Lower lobe of right lung (tissue), 2 donors: ENCODE results near the gene FTCD. TPM values are rescaled to one million over a fixed set of nuclear protein-coding genes. Genes with fewer than 3 reads are reported as not detected.
A peak's percentile ranks its signal among the peaks of the same experiment; 100 is the strongest.

ENCODE experiments used
- ATAC-seq, 2 donors: fragments of 200-7000 bp; cut with Tn5 transposase; one replicate each; pipeline ENCODE4 v1.9.1; 2020 to 2022; ENCODE audit warnings: mild to moderate bottlenecking in 2 of 2, moderate library complexity in 2 of 2
- DNase-seq: peaks from one replicate; pipeline ENCODE4 v3.0.0-alpha.2; 2020
- H3K27ac ChIP-seq: fragments of 200-600 bp; one replicate; pipeline ENCODE4 v1.8.0; 2022
- H3K27me3 ChIP-seq: fragments of 200-600 bp; one replicate; pipeline ENCODE4 v1.8.0; 2022; ENCODE audit warnings: low read depth
- H3K36me3 ChIP-seq: fragments of 200-600 bp; one replicate; pipeline ENCODE4 v1.8.0; 2022; ENCODE audit warnings: mild to moderate bottlenecking
- H3K4me1 ChIP-seq: fragments of 200-600 bp; one replicate; pipeline ENCODE4 v1.8.0; 2022
- H3K4me3 ChIP-seq: fragments of 200-600 bp; one replicate; pipeline ENCODE4 v1.8.0; 2022; ENCODE audit warnings: mild to moderate bottlenecking
- H3K9me3 ChIP-seq: fragments of 200-600 bp; one replicate; pipeline ENCODE4 v1.8.0; 2022
- intact Hi-C: fragments of 100-400 bp; cut with DNase I; formaldehyde crosslinking; loops from one replicate; pipeline ENCODE4 v1.11.0; 2022
- total RNA-seq: library from RNA; stranded (reverse); fragmentation: NEBNext Ultra II Directional; extraction: Animal tissue kit (Norgen Biotek cat#: 25700); gene quantifications from one replicate; pipeline ENCODE4 v1.2.1, GENCODE V29; 2021
- TF ChIP-seq, protein P1 (sequence below): fragments of 200-600 bp; IDR thresholded peaks from one replicate; pipeline ENCODE4 v1.8.0; 2022; ENCODE audit warnings: antibody characterized with exemption, mild to moderate bottlenecking
- donor health status: DM: no; HTN: yes; CAD: no; lungs with severe emphysema.

The FTCD gene
- total RNA-seq, 1 donor from 2014 or later = 1.5 TPM

- peak; percentile 44 for DNase-seq
- intact Hi-C loops = no loop called here
- H3K9me3 ChIP-seq = no peaks in the 10 kb centered on the region
- H3K27ac ChIP-seq = no peak overlapping the region
- H3K27me3 ChIP-seq = no peaks in the 10 kb centered on the region
- no peak overlapping the region for H3K4me3 ChIP-seq
- ATAC-seq = no peak
- TF ChIP-seq, protein P1, sequence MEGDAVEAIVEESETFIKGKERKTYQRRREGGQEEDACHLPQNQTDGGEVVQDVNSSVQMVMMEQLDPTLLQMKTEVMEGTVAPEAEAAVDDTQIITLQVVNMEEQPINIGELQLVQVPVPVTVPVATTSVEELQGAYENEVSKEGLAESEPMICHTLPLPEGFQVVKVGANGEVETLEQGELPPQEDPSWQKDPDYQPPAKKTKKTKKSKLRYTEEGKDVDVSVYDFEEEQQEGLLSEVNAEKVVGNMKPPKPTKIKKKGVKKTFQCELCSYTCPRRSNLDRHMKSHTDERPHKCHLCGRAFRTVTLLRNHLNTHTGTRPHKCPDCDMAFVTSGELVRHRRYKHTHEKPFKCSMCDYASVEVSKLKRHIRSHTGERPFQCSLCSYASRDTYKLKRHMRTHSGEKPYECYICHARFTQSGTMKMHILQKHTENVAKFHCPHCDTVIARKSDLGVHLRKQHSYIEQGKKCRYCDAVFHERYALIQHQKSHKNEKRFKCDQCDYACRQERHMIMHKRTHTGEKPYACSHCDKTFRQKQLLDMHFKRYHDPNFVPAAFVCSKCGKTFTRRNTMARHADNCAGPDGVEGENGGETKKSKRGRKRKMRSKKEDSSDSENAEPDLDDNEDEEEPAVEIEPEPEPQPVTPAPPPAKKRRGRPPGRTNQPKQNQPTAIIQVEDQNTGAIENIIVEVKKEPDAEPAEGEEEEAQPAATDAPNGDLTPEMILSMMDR = no peak
- no peaks in the 10 kb centered on the region for H3K4me1 ChIP-seq
- H3K36me3 ChIP-seq = peaks cover 13% of the 10 kb centered on the region
These were observed 28.8 kb downstream of the FTCD start for GRCh38 chr21:46126309-46127238.

DNA sequence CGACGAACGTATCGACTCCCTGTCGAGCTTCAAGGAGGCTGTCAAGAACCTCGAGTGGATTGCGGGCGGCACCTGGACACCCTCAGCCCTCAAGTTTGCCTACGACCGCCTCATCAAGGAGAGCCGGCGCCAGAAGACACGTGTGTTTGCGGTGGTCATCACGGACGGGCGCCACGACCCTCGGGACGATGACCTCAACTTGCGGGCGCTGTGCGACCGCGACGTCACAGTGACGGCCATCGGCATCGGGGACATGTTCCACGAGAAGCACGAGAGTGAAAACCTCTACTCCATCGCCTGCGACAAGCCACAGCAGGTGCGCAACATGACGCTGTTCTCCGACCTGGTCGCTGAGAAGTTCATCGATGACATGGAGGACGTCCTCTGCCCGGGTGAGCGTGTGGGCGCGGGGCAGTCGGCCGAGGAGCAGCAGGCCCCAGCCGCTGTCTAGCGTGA is 29.5 kb downstream of the FTCD start:
- Histone ChIP-seq H3K4me1 (no peaks in the 10 kb centered on the region), H3K9me3 (no peaks in the 10 kb centered on the region), H3K27me3 (no peaks in the 10 kb centered on the region), H3K27ac (no peak overlapping the region), H3K36me3 (peaks cover 20% of the 10 kb centered on the region), H3K4me3 (no peak overlapping the region)
- TF ChIP-seq, protein P1 = no peak
- intact Hi-C loops = no loop called here
- ATAC-seq = no peak
- peak; percentile 39 for DNase-seq

DNA sequence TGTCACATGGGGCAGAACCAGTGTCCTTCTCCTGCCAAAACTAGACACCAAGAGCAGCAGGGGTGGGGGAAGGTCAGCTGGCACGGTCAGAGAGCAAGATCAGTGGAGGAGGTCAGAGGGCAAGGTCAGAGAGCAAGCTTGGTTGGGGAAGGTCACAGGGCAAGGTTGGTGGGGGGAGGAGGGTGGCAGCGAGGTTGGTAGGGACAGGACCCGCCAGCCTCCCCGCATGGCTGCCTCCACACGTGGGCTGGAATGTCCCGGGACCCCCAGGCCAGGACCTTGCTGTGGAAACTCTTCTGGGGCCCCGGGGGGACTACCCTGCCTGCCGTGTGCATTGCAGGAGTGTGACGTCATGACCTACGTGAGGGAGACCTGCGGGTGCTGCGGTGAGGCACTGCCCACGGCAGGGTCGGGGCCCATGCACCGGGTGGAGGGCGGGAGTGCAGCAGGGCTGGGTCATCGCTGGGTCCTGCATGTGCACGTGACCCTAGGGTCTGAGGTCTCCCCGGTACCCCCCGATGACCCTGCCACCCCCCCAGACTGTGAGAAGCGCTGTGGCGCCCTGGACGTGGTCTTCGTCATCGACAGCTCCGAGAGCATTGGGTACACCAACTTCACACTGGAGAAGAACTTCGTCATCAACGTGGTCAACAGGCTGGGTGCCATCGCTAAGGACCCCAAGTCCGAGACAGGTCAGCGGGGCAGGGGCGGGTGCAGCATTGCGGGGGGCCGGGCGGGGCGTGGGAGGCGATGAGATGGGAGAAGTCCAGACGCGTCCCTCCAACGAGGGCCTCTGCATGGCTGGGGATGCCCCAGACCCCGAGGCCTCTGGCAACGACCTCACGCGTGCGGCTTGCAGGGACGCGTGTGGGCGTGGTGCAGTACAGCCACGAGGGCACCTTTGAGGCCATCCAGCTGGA is 30.2 kb downstream of the FTCD start:
- peak; percentile 40 for DNase-seq
- TF ChIP-seq, protein P1 = no peak
- no peaks in the 10 kb centered on the region for H3K27me3 ChIP-seq
- intact Hi-C loops = no loop called here
- H3K27ac ChIP-seq = no peak overlapping the region
- ATAC-seq = no peak
- no peaks in the 10 kb centered on the region for H3K4me1 ChIP-seq
- H3K9me3 ChIP-seq = no peaks in the 10 kb centered on the region
- H3K36me3 ChIP-seq = peaks cover 27% of the 10 kb centered on the region
- no peak overlapping the region for H3K4me3 ChIP-seq

GRCh38 chr21:46124083-46124925 is 31.1 kb downstream of the FTCD start:
- H3K4me3 ChIP-seq = no peak overlapping the region
- intact Hi-C loops = no loop called here
- H3K4me1 ChIP-seq = no peaks in the 10 kb centered on the region
- no peak overlapping the region for H3K27ac ChIP-seq
- peaks cover 34% of the 10 kb centered on the region for H3K36me3 ChIP-seq
- TF ChIP-seq, protein P1 = no peak
- DNase-seq (no peak), ATAC-seq (no peak)
- H3K9me3 ChIP-seq = no peaks in the 10 kb centered on the region
- no peaks in the 10 kb centered on the region for H3K27me3 ChIP-seq
